ENCODE measurements around the gene MPPE1.

MPPE1 gene, protein sequence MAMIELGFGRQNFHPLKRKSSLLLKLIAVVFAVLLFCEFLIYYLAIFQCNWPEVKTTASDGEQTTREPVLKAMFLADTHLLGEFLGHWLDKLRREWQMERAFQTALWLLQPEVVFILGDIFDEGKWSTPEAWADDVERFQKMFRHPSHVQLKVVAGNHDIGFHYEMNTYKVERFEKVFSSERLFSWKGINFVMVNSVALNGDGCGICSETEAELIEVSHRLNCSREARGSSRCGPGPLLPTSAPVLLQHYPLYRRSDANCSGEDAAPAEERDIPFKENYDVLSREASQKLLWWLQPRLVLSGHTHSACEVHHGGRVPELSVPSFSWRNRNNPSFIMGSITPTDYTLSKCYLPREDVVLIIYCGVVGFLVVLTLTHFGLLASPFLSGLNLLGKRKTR

DNA sequence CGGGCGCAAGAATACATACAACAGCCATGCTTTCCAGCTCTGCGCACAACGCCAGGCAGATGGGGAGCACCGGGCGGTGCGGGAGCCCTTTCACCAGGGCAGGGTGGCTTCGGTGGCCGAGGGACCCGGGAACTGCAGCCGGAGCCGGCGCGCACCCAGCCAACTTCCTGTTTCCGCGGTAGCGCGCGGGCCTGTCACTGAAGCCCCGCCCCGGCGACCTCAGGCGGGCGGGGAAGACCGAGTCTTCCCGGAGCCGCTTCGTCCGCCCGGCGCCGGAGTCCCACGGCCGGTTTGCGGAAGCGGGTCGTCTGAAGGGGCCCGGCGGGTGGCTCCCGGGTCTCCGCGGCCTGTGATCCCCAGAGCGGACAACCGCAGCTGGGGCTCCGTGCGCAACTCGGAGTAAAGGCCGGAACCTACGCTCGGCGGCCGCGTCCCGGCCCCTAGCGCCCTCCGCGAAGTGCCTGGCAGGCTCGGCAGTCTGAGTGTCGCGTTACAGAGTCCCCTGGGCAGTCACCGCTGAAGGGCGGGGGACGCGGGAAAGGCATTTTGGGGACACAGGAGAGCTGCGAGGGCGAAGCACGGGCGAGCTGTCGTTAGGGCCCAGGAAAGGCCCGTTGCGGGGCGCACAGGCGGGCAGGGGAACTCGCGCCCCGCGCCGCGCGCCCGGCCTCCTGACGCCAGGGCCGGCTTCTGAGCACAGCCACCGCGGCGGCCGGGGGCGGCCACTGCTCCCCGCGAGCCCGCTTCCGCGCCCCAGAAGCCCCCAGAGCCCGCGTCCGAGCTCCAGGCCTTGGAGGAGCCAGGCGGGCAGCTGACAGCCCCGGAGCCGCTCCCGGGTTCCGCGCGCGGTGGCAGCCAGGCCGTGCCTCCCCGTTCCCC, at the start of gene MPPE1:
TSS of gene MPPE1 (minus strand) at position 136 of the 879 bp plus-strand sequence. CDS start 11,053 bp downstream, outside the sequence.
- TF ChIP-seq, protein P1, sequence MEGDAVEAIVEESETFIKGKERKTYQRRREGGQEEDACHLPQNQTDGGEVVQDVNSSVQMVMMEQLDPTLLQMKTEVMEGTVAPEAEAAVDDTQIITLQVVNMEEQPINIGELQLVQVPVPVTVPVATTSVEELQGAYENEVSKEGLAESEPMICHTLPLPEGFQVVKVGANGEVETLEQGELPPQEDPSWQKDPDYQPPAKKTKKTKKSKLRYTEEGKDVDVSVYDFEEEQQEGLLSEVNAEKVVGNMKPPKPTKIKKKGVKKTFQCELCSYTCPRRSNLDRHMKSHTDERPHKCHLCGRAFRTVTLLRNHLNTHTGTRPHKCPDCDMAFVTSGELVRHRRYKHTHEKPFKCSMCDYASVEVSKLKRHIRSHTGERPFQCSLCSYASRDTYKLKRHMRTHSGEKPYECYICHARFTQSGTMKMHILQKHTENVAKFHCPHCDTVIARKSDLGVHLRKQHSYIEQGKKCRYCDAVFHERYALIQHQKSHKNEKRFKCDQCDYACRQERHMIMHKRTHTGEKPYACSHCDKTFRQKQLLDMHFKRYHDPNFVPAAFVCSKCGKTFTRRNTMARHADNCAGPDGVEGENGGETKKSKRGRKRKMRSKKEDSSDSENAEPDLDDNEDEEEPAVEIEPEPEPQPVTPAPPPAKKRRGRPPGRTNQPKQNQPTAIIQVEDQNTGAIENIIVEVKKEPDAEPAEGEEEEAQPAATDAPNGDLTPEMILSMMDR (conservative IDR thresholded peaks at IDR 0.05; ENCODE audit: low read depth, low read length) = no peak
- peak within 1 kb of the TSS; percentile 90 for H3K4me3 ChIP-seq (ENCODE audit: low read depth, low read length)
- peak; percentile 85 for DNase-seq (ENCODE audit: low read depth)

DNA sequence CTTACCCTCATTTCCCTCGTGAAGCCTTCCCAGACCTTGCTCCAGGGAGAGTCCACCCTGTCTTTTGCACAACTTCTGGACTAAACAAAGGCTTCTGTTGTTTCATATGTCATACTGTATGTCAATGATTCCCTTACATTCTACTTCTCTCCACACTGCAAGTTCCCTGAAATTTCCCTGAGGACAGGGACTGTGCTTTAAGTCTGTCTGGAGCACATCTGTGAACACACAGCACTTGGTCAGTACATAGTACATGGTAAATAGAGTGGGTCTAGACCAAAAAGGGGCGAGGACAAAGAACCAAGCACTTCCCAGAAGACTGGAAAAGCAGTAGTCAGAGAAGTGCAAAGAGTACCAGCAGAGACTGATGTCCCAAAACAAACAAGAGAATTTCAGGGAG, 49.5 kb upstream of the MPPE1 start:
- no peak for DNase-seq (ENCODE audit: low read depth)
- TF ChIP-seq, protein P1 (conservative IDR thresholded peaks at IDR 0.05; ENCODE audit: low read depth, low read length) = no peak

DNA sequence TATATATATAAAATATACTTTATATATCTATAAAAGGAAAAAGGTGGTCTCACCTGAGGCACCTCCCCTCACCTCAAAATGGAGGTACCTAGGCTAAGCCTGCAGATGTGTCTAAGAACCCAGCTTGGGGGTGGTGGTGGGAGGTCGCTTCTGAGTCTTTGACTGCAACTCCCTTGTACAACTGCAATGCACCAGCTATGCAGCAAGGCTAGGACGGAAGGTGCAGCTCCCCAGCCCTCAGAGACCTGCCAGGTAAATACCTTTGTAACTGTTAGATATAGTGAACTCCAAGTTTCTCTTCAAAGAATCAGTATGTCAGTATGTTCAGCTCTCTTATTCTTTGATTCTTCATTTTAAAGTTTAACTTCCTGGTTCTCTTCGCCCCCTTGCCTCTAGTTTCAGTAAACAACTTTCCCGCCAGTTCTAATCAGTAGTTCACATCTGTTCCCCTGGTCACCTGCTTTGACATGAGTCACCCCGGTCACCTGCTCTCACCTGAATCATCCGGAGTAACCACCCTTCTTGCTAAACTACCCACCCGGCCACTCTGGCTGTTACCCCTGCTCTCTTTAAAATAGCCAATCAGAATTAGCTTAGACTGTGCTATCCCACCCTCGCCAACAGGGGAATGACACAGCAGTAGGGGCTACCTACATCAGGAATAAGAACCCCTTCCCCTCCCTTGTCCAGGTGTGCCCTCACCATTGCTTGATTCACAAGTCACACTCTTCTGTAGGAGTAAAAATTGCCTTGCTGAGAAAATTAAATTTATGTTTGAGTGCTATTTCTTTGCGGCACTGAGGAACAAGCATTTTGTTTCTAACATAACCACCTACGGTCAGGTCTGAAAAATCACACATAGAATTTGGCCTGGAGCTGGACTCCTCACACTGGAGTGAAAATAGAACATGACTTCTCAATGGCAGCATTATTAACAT, 48.5 kb upstream of the MPPE1 start:
- no peak for DNase-seq (ENCODE audit: low read depth)
- TF ChIP-seq, protein P1 (conservative IDR thresholded peaks at IDR 0.05; ENCODE audit: low read depth, low read length) = no peak
- H3K4me3 ChIP-seq (ENCODE audit: low read depth, low read length) = no peak overlapping the region

More for the DNA sequence above, 49.5 kb upstream of the MPPE1 start:
- no peak overlapping the region for H3K4me3 ChIP-seq (ENCODE audit: low read depth, low read length)

DNA sequence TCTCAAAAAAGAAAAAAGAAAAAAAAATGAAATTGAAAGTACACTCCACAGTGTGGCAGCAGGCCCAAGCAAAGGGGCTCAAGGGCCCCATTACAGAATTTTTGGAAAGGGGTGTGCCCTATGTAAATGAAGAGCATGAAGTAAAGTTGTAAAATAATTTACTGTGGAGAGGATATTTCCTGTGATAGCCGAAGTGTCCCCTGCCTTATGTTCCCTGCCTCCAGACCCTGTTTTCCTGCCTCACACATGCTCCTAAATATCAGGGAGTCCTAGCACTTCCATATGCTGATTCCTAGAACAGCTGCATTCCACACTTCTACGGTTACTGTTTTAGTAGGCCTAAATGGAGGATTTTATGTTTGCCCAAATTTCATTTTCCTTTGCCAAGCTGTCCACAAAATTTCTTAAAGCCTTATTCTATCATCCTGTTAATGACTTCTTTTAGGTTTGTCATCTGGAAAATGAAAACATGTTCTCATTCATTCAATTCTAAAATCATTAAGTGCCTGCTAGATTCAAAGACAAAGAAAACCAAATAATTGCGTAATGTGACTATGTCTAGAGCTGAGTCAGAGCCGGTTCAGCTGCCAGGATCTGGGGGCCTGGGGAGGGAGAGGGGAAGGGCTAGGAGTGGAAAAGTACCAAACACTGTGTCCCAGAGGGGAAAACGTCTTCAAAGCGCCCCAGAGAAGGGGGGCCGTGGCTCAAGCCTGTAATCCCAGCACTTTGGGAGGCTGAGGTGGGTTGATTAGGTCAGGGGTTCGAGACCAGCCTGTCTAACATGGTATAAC, 47.3 kb upstream of the MPPE1 start:
- TF ChIP-seq, protein P1 (conservative IDR thresholded peaks at IDR 0.05; ENCODE audit: low read depth, low read length) = no peak
- peak; percentile 93 for DNase-seq (ENCODE audit: low read depth)
- no peak overlapping the region for H3K4me3 ChIP-seq (ENCODE audit: low read depth, low read length)

DNA sequence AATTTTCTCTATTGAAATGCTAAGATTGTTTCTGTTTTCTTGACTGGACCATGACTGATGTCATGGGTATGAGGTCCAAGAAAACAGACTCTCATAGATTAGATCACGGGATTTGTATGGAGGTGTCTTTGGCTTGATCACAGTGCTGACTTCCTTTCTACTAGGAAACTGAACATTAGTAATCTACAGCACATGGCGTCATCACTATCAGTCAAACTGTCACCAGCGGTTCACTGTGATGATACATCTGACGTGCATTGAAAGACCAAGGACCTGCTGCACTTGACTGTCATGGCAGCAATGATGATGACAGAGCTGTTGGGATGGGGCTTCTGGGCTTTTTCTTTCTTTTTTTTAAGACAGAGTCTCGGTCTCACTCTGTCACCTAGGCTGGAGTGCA, 45.0 kb upstream of the MPPE1 start:
- DNase-seq (ENCODE audit: low read depth) = no peak
- no peak overlapping the region for H3K4me3 ChIP-seq (ENCODE audit: low read depth, low read length)
- TF ChIP-seq, protein P1 (conservative IDR thresholded peaks at IDR 0.05; ENCODE audit: low read depth, low read length) = no peak
